ENCODE data around the gene KCNMB1.

DNA sequence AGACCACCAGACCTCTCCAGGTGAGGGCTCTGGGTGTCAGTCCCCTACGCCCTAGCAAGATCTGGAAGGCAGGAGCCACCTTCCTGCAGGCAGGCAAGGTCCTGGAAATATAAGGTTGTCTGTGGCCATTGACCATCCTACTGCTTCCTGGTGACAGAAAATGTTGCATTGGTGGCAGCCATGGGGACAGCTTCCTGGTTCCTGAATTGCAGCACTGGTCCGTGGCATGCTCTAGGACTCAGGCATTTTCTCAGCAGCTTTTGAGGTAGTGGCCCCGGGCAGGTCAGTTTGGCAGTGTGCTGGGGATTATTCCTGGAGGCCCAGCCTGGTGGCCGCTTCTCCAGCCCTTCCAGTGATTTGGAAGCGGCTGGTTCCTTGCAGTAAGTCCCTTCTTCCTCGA is 36.6 kb upstream of the KCNMB1 start:
- TF ChIP-seq, protein P1, sequence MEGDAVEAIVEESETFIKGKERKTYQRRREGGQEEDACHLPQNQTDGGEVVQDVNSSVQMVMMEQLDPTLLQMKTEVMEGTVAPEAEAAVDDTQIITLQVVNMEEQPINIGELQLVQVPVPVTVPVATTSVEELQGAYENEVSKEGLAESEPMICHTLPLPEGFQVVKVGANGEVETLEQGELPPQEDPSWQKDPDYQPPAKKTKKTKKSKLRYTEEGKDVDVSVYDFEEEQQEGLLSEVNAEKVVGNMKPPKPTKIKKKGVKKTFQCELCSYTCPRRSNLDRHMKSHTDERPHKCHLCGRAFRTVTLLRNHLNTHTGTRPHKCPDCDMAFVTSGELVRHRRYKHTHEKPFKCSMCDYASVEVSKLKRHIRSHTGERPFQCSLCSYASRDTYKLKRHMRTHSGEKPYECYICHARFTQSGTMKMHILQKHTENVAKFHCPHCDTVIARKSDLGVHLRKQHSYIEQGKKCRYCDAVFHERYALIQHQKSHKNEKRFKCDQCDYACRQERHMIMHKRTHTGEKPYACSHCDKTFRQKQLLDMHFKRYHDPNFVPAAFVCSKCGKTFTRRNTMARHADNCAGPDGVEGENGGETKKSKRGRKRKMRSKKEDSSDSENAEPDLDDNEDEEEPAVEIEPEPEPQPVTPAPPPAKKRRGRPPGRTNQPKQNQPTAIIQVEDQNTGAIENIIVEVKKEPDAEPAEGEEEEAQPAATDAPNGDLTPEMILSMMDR (IDR thresholded peaks at IDR 0.05): no peak
- TF ChIP-seq POLR2A (IDR thresholded peaks at IDR 0.05): no peak

Measured in thyroid gland (tissue), 4 donors.